K562 (cell line): ENCODE results near the gene KDF1. TPM values are rescaled to one million over a fixed set of nuclear protein-coding genes. Genes with fewer than 3 reads are reported as not detected.

ENCODE experiments used
- ELF1 ChIP-seq: fragments of 200-800 bp; sonication (Bioruptor generic); IDR thresholded peaks from 2 replicates; pipeline ENCODE4 v1.6.1; 2016; ENCODE audit warnings: missing genetic modification characterization, missing compliant biosample characterization
- ETS2 ChIP-seq: IDR thresholded peaks from 2 replicates; pipeline ENCODE4 v1.6.1; 2016; ENCODE audit warnings: borderline replicate concordance, missing genetic modification characterization, mild to moderate bottlenecking, moderate library complexity, missing compliant biosample characterization; ENCODE audit not compliant: poor library complexity, severe bottlenecking
- GABPA ChIP-seq: fragments of 200-800 bp; sonication (Bioruptor generic); conservative IDR thresholded peaks from 2 replicates; pipeline ENCODE4 v1.6.1; 2016; ENCODE audit warnings: low read depth, missing genetic modification characterization, missing compliant biosample characterization
- IRF2 ChIP-seq: sonication (generic); formaldehyde crosslinking; IDR thresholded peaks from 2 replicates; pipeline ENCODE4 v1.8.1; 2022; ENCODE audit warnings: mild to moderate bottlenecking, missing genetic modification reagents
- NFRKB ChIP-seq: fragments of 450-650 bp; IDR thresholded peaks from 2 replicates; pipeline ENCODE4 v1.6.1; 2016; ENCODE audit warnings: low read depth
- NR1H2 ChIP-seq: sonication (generic); formaldehyde crosslinking; IDR thresholded peaks from 2 replicates; pipeline ENCODE4 v1.4.0; 2020; ENCODE audit warnings: mild to moderate bottlenecking, missing genetic modification reagents
- SETDB1 ChIP-seq: IDR thresholded peaks from one replicate; pipeline ENCODE4 v1.6.1; 2012; ENCODE audit warnings: low read length, control low read depth, inconsistent platforms
- SMARCE1 ChIP-seq: fragments of 450-650 bp; IDR thresholded peaks from 2 replicates; pipeline ENCODE4 v1.7.1; 2016; ENCODE audit warnings: mild to moderate bottlenecking
- TAF9B ChIP-seq: fragments of 450-650 bp; IDR thresholded peaks from 2 replicates; pipeline ENCODE4 v1.6.1; 2018; ENCODE audit warnings: mild to moderate bottlenecking; ENCODE audit not compliant: partially characterized antibody
- TBP ChIP-seq: optimal IDR thresholded peaks from 2 replicates; pipeline ENCODE3; 2011; ENCODE audit warnings: low read depth, low read length, improper control_type of control experiment
- ZNF668 ChIP-seq: fragments of 250-450 bp; sonication (Bioruptor Pico); IDR thresholded peaks from 2 replicates; pipeline ENCODE4 v1.8.0; 2022; ENCODE audit warnings: mild to moderate bottlenecking, inconsistent platforms
- polyA plus RNA-seq, 8 experiments: library from polyadenylated mRNA; depleted of rRNA in 4 of 8; stranded (reverse) in 5 of 8; unstranded in 3 of 8; fragments of >200 nt; fragmentation: Nextera tagmentation in 2 of 8; fragmentation: Illumina TruSeq in 1 of 8; extraction: Ambion mirVana in 2 of 8; extraction: Trizol in 1 of 8; gene quantifications; 2 replicates each; pipeline versions ENCODE4 v1.2.1 to v1.2.3, GENCODE V29; 2011 to 2014; ENCODE audit warnings: inconsistent platforms in 1 of 8, missing spikeins in 1 of 8
- total RNA-seq, 7 experiments: library from RNA; depleted of rRNA in 6 of 7; stranded (reverse); fragments of >200 nt in 6 of 7; fragmentation: Illumina TruSeq in 2 of 7; extraction: Trizol in 2 of 7; gene quantifications; 2 replicates each; pipeline versions ENCODE4 v1.2.1 to v1.2.3, GENCODE V29; 2011 to 2021; ENCODE audit warnings: low replicate concordance in 1 of 7
- TF ChIP-seq, protein P1 (sequence below): fragments of 250-450 bp; sonication (Bioruptor Pico); IDR thresholded peaks from 2 replicates; pipeline ENCODE4 v1.8.0; 2021; ENCODE audit warnings: mild to moderate bottlenecking, moderate library complexity
- TF ChIP-seq, protein P2 (sequence below): fragments of 150-350 bp; conservative IDR thresholded peaks from 2 replicates; pipeline ENCODE4 v1.6.1; 2014; ENCODE audit warnings: low read length
- TF ChIP-seq, protein P3 (sequence below): IDR thresholded peaks from 2 replicates; pipeline ENCODE4 v1.6.1; 2014; ENCODE audit warnings: antibody characterized with exemption
- TF ChIP-seq, protein P4 (sequence below): fragments of 200-400 bp; formaldehyde crosslinking; IDR thresholded peaks from 2 replicates; pipeline ENCODE4 v1.6.1; 2017; ENCODE audit warnings: mild to moderate bottlenecking, low read depth, low read length, moderate library complexity
- TF ChIP-seq, protein P5 (sequence below): fragments of 250-450 bp; sonication (Bioruptor Pico); IDR thresholded peaks from 2 replicates; pipeline ENCODE4 v1.5.0; 2020; ENCODE audit warnings: mild to moderate bottlenecking
- TF ChIP-seq, protein P6 (sequence below): sonication (generic); formaldehyde crosslinking; IDR thresholded peaks from 2 replicates; pipeline ENCODE4 v1.5.0; 2020; ENCODE audit warnings: missing genetic modification reagents

The KDF1 gene
- total and polyA plus RNA-seq, 9 of the 15 experiments (the other 6 are each of a cell fraction or from before 2014, with no cell fraction given) = 0.38 to 1.9 (median 0.83) TPM

DNA sequence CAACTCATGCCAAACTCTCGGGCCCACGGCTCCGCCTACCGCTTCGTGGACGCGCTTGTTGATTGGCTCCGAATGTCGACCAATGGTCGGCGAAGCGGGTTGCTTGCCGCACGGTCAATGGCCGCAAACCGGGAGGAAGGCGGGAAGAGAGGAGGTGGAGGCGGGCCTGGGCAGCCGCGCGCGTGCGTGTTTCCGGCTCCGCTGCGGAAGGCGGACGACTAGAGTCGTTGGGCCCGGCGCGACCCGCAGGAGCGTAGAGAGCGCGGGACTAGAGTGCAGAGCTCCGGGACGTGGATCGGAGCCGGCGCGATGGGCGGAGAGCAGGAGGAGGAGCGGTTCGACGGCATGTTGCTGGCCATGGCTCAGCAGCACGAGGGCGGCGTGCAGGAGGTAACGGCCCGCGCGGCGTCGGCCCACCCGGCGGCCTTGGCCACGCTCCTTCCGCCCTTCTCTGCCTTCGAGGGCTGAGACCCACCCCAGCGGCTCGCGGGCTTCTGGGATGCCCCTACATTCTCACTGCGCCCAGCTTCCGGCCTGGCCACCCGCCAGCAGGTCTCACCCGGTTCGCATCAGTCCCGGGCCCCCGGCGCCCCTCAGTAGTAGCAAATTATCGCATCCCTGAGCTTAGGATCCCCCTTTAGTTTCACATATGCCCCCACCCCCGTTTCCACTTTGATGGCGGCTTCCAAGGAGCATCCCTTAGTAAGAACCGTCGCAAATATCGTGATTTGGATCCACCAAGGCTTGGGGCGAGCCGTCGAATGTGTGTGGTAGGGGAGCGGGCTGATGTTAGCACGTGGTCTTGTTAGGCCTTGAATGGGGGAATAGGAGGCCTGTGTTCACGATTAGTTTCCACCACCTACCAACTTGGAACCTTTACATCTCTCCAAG, 38.5 kb downstream of the KDF1 start, which contains the start of gene NUDC (continued):
- TF ChIP-seq, protein P1, sequence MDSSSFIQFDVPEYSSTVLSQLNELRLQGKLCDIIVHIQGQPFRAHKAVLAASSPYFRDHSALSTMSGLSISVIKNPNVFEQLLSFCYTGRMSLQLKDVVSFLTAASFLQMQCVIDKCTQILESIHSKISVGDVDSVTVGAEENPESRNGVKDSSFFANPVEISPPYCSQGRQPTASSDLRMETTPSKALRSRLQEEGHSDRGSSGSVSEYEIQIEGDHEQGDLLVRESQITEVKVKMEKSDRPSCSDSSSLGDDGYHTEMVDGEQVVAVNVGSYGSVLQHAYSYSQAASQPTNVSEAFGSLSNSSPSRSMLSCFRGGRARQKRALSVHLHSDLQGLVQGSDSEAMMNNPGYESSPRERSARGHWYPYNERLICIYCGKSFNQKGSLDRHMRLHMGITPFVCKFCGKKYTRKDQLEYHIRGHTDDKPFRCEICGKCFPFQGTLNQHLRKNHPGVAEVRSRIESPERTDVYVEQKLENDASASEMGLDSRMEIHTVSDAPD (CRISPR knock-in tag) = no peak
- TF ChIP-seq ZNF668 (no peak), SETDB1 (no peak), TBP (peak; percentile 85), ETS2 (tag) (no peak), NR1H2 (CRISPR knock-in tag) (peak; percentile 90), SMARCE1 (no peak), NFRKB (0 out of 2 replicates have a peak, but pooled peaks have one; percentile 40), IRF2 (CRISPR knock-in tag) (no peak), ELF1 (tag) (peak; percentile 28; the same call in 1 of the 2 replicates), GABPA (tag) (peak; percentile 96), TAF9B (no peak)
- TF ChIP-seq, protein P2, sequence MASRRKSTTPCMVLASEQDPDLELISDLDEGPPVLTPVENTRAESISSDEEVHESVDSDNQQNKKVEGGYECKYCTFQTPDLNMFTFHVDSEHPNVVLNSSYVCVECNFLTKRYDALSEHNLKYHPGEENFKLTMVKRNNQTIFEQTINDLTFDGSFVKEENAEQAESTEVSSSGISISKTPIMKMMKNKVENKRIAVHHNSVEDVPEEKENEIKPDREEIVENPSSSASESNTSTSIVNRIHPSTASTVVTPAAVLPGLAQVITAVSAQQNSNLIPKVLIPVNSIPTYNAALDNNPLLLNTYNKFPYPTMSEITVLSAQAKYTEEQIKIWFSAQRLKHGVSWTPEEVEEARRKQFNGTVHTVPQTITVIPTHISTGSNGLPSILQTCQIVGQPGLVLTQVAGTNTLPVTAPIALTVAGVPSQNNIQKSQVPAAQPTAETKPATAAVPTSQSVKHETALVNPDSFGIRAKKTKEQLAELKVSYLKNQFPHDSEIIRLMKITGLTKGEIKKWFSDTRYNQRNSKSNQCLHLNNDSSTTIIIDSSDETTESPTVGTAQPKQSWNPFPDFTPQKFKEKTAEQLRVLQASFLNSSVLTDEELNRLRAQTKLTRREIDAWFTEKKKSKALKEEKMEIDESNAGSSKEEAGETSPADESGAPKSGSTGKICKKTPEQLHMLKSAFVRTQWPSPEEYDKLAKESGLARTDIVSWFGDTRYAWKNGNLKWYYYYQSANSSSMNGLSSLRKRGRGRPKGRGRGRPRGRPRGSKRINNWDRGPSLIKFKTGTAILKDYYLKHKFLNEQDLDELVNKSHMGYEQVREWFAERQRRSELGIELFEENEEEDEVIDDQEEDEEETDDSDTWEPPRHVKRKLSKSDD = no peak
- TF ChIP-seq, protein P3, sequence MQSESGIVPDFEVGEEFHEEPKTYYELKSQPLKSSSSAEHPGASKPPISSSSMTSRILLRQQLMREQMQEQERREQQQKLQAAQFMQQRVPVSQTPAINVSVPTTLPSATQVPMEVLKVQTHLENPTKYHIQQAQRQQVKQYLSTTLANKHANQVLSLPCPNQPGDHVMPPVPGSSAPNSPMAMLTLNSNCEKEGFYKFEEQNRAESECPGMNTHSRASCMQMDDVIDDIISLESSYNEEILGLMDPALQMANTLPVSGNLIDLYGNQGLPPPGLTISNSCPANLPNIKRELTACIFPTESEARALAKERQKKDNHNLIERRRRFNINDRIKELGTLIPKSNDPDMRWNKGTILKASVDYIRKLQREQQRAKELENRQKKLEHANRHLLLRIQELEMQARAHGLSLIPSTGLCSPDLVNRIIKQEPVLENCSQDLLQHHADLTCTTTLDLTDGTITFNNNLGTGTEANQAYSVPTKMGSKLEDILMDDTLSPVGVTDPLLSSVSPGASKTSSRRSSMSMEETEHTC = peak; percentile 77
- TF ChIP-seq, protein P4, sequence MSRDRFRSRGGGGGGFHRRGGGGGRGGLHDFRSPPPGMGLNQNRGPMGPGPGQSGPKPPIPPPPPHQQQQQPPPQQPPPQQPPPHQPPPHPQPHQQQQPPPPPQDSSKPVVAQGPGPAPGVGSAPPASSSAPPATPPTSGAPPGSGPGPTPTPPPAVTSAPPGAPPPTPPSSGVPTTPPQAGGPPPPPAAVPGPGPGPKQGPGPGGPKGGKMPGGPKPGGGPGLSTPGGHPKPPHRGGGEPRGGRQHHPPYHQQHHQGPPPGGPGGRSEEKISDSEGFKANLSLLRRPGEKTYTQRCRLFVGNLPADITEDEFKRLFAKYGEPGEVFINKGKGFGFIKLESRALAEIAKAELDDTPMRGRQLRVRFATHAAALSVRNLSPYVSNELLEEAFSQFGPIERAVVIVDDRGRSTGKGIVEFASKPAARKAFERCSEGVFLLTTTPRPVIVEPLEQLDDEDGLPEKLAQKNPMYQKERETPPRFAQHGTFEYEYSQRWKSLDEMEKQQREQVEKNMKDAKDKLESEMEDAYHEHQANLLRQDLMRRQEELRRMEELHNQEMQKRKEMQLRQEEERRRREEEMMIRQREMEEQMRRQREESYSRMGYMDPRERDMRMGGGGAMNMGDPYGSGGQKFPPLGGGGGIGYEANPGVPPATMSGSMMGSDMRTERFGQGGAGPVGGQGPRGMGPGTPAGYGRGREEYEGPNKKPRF = no peak
- TF ChIP-seq, protein P5, sequence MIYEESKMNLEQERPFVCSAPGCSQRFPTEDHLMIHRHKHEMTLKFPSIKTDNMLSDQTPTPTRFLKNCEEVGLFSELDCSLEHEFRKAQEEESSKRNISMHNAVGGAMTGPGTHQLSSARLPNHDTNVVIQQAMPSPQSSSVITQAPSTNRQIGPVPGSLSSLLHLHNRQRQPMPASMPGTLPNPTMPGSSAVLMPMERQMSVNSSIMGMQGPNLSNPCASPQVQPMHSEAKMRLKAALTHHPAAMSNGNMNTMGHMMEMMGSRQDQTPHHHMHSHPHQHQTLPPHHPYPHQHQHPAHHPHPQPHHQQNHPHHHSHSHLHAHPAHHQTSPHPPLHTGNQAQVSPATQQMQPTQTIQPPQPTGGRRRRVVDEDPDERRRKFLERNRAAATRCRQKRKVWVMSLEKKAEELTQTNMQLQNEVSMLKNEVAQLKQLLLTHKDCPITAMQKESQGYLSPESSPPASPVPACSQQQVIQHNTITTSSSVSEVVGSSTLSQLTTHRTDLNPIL = no peak
- TF ChIP-seq, protein P6, sequence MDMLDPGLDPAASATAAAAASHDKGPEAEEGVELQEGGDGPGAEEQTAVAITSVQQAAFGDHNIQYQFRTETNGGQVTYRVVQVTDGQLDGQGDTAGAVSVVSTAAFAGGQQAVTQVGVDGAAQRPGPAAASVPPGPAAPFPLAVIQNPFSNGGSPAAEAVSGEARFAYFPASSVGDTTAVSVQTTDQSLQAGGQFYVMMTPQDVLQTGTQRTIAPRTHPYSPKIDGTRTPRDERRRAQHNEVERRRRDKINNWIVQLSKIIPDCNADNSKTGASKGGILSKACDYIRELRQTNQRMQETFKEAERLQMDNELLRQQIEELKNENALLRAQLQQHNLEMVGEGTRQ (CRISPR knock-in tag) = no peak
